HepG2 (cell line): ENCODE data around the gene RPL3. TPM values are rescaled to one million over a fixed set of nuclear protein-coding genes. Genes with fewer than 3 reads are reported as not detected.

Experiments
- ARNTL ChIP-seq: sonication (generic); formaldehyde crosslinking; IDR thresholded peaks from 2 replicates; pipeline ENCODE4 v1.4.0; 2020; ENCODE audit warnings: mild to moderate bottlenecking, missing genetic modification reagents
- ATF7 ChIP-seq, 2 experiments: fragments of 450-650 bp in 1 of 2; sonication (generic) in 1 of 2; formaldehyde crosslinking in 1 of 2; IDR thresholded peaks; 2 replicates each; pipeline versions ENCODE4 v1.4.0 to v1.6.1; 2016 to 2020; ENCODE audit warnings: antibody characterized with exemption in 1 of 2, mild to moderate bottlenecking in 1 of 2, missing genetic modification reagents in 1 of 2
- CENPT ChIP-seq: sonication (generic); formaldehyde crosslinking; IDR thresholded peaks from 2 replicates; pipeline ENCODE4 v1.8.0; 2022; ENCODE audit warnings: low read depth, mild to moderate bottlenecking, moderate library complexity, missing genetic modification reagents
- CREB1 ChIP-seq, 2 experiments: fragments of 450-650 bp in 1 of 2; IDR thresholded peaks; 2 replicates each; pipeline ENCODE4 v1.6.1; 2016 to 2017; ENCODE audit warnings: control low read depth in 1 of 2, mild to moderate bottlenecking in 1 of 2, missing compliant biosample characterization in 1 of 2, missing genetic modification characterization in 1 of 2
- FOXM1 ChIP-seq: sonication (generic); formaldehyde crosslinking; IDR thresholded peaks from 2 replicates; pipeline ENCODE4 v1.5.0; 2020; ENCODE audit warnings: missing genetic modification reagents
- KLF6 ChIP-seq: IDR thresholded peaks from 2 replicates; pipeline ENCODE4 v1.8.0; 2016; ENCODE audit warnings: missing biosample characterization, missing genetic modification reagents
- KLF9 ChIP-seq: IDR thresholded peaks from 2 replicates; pipeline ENCODE4 v1.6.1; 2016; ENCODE audit warnings: low read depth
- MAFG ChIP-seq: sonication (generic); formaldehyde crosslinking; IDR thresholded peaks from 2 replicates; pipeline ENCODE4 v1.5.1; 2020; ENCODE audit warnings: mild to moderate bottlenecking, missing genetic modification reagents
- MLX ChIP-seq: IDR thresholded peaks from 2 replicates; pipeline ENCODE4 v1.6.1; 2016
- REXO4 ChIP-seq: sonication (generic); formaldehyde crosslinking; IDR thresholded peaks from 2 replicates; pipeline ENCODE4 v1.8.0; 2022; ENCODE audit warnings: missing genetic modification reagents, mild to moderate bottlenecking, borderline replicate concordance
- SALL1 ChIP-seq: sonication (generic); formaldehyde crosslinking; IDR thresholded peaks from 2 replicates; pipeline ENCODE4 v1.8.0; 2022; ENCODE audit warnings: mild to moderate bottlenecking, missing genetic modification reagents
- SP4 ChIP-seq: sonication (generic); formaldehyde crosslinking; IDR thresholded peaks from 2 replicates; pipeline ENCODE4 v1.8.1; 2023; ENCODE audit warnings: mild to moderate bottlenecking, missing genetic modification reagents
- TAF1 ChIP-seq: sonication (generic); formaldehyde crosslinking; IDR thresholded peaks from 2 replicates; pipeline ENCODE4 v1.4.0; 2020; ENCODE audit warnings: missing genetic modification reagents
- TEF ChIP-seq: sonication (generic); formaldehyde crosslinking; IDR thresholded peaks from 2 replicates; pipeline ENCODE4 v1.5.0; 2020; ENCODE audit warnings: missing genetic modification reagents
- TFDP2 ChIP-seq: sonication (generic); formaldehyde crosslinking; IDR thresholded peaks from 2 replicates; pipeline ENCODE4 v1.4.0; 2020; ENCODE audit warnings: missing genetic modification reagents
- ZNF260 ChIP-seq: sonication (generic); formaldehyde crosslinking; IDR thresholded peaks from 2 replicates; pipeline ENCODE4 v1.4.0; 2020; ENCODE audit warnings: missing genetic modification reagents, low read depth, mild to moderate bottlenecking, borderline replicate concordance
- ZNF276 ChIP-seq: sonication (generic); formaldehyde crosslinking; IDR thresholded peaks from 2 replicates; pipeline ENCODE4 v1.4.0; 2020; ENCODE audit warnings: mild to moderate bottlenecking, low read depth, missing genetic modification reagents
- ZNF292 ChIP-seq: sonication (generic); formaldehyde crosslinking; IDR thresholded peaks from 2 replicates; pipeline ENCODE4 v1.8.1; 2022; ENCODE audit warnings: mild to moderate bottlenecking, low read depth, missing genetic modification reagents, borderline replicate concordance
- ZNF362 ChIP-seq: sonication (generic); formaldehyde crosslinking; IDR thresholded peaks from 2 replicates; pipeline ENCODE4 v1.4.0; 2020; ENCODE audit warnings: missing genetic modification reagents, mild to moderate bottlenecking, borderline replicate concordance
- ZNF7 ChIP-seq: IDR thresholded peaks from 2 replicates; pipeline ENCODE4 v1.6.1; 2016; ENCODE audit warnings: missing biosample characterization, missing genetic modification reagents
- polyA plus RNA-seq, 8 experiments: library from polyadenylated mRNA; depleted of rRNA in 3 of 8; stranded (reverse) in 7 of 8; unstranded in 1 of 8; fragments of >200 nt; fragmentation: Illumina TruSeq in 4 of 8; extraction: Trizol in 4 of 8; gene quantifications; 2 replicates each; pipeline versions ENCODE4 v1.2.1 to v1.2.3, GENCODE V29; 2011 to 2016; ENCODE audit warnings: low read depth in 4 of 8, missing spikeins in 1 of 8, mixed read lengths in 1 of 8; ENCODE audit not compliant: insufficient read depth in 1 of 8
- total RNA-seq, 5 experiments: library from RNA; depleted of rRNA; stranded (reverse); fragments of >200 nt; fragmentation: Illumina TruSeq; extraction: Trizol; gene quantifications; 2 replicates each; pipeline ENCODE4 v1.2.3, GENCODE V29; 2016; ENCODE audit warnings: low read depth in 1 of 5
- TF ChIP-seq, protein P1 (sequence below): sonication (generic); formaldehyde crosslinking; IDR thresholded peaks from 2 replicates; pipeline ENCODE4 v1.4.0; 2020; ENCODE audit warnings: missing genetic modification reagents; ENCODE audit errors: not compliant biosample characterization
- TF ChIP-seq, protein P2 (sequence below): sonication (generic); formaldehyde crosslinking; IDR thresholded peaks from 2 replicates; pipeline ENCODE4 v1.9.0; 2021; ENCODE audit warnings: missing genetic modification reagents, mild to moderate bottlenecking, borderline replicate concordance

The RPL3 gene
- total and polyA plus RNA-seq, 2 of the 13 experiments (the other 11 are each of a cell fraction or from before 2014, with no cell fraction given): 1,051 to 3,279 TPM

DNA sequence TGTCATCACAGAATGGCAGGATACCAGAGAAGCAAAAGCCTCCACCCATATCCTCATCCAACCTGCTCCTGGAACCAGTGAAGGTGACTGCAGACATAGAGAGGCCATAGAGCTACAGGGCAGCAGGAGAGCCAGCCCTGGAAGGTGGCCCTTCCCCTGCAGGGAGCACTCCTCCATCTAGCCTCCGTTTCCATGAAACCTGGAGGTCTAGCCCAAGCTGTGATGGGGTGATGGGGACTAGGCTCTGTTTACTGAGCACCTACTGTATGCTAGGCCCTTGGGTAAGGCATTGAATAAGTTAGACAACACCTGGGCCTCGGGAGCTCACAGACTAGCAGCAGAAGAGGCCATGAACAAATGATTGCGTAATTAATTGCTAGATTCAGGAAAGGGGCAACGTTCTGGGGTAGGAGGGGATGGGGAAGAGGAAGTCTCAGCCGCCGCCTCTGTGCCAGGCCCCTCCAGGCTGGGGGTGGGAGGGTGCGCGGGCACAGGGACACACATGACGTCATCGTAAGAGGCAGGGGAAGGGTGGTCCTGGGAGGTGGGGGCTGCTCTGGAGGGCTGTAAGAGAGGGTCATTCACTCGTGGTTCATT, 29.6 kb upstream of the RPL3 start (continued):
- TF ChIP-seq ZNF362 (CRISPR knock-in tag) (no peak), CREB1 (IDR thresholded peaks at IDR 0.05) (peak; percentile 92), CREB1 (CRISPR knock-in tag; IDR thresholded peaks at IDR 0.05) (no peak), MAFG (no peak), CENPT (no peak), TAF1 (CRISPR knock-in tag) (no peak), ZNF7 (CRISPR knock-in tag) (no peak), FOXM1 (CRISPR knock-in tag) (no peak), REXO4 (CRISPR knock-in tag) (no peak), ZNF292 (CRISPR knock-in tag) (no peak), KLF9 (CRISPR knock-in tag) (no peak), ARNTL (CRISPR knock-in tag) (no peak), SP4 (CRISPR knock-in tag) (no peak), SALL1 (CRISPR knock-in tag) (0 out of 2 replicates have a peak, but pooled peaks have one; percentile 34), TFDP2 (CRISPR knock-in tag) (no peak), ATF7 (IDR thresholded peaks at IDR 0.05) (peak; percentile 98), ATF7 (CRISPR knock-in tag; IDR thresholded peaks at IDR 0.05) (peak; percentile 82; the same call in 1 of the 2 replicates), KLF6 (no peak), MLX (no peak), ZNF276 (no peak), ZNF260 (CRISPR knock-in tag) (no peak), TEF (no peak)
- TF ChIP-seq, protein P1, sequence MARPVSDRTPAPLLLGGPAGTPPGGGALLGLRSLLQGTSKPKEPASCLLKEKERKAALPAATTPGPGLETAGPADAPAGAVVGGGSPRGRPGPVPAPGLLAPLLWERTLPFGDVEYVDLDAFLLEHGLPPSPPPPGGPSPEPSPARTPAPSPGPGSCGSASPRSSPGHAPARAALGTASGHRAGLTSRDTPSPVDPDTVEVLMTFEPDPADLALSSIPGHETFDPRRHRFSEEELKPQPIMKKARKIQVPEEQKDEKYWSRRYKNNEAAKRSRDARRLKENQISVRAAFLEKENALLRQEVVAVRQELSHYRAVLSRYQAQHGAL (CRISPR knock-in tag): no peak
- TF ChIP-seq, protein P2, sequence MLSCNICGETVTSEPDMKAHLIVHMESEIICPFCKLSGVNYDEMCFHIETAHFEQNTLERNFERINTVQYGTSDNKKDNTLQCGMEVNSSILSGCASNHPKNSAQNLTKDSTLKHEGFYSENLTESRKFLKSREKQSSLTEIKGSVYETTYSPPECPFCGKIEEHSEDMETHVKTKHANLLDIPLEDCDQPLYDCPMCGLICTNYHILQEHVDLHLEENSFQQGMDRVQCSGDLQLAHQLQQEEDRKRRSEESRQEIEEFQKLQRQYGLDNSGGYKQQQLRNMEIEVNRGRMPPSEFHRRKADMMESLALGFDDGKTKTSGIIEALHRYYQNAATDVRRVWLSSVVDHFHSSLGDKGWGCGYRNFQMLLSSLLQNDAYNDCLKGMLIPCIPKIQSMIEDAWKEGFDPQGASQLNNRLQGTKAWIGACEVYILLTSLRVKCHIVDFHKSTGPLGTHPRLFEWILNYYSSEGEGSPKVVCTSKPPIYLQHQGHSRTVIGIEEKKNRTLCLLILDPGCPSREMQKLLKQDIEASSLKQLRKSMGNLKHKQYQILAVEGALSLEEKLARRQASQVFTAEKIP (CRISPR knock-in tag): no peak
